ENCODE measurements around the gene CMYA5. TPM values are rescaled to one million over a fixed set of nuclear protein-coding genes. Genes with fewer than 3 reads are reported as not detected.

CMYA5 gene
- total and polyA plus RNA-seq, 2 donors (not counting 3 experiments of a cell fraction or from before 2014, with no cell fraction given): 0.04 to 0.20 TPM

DNA sequence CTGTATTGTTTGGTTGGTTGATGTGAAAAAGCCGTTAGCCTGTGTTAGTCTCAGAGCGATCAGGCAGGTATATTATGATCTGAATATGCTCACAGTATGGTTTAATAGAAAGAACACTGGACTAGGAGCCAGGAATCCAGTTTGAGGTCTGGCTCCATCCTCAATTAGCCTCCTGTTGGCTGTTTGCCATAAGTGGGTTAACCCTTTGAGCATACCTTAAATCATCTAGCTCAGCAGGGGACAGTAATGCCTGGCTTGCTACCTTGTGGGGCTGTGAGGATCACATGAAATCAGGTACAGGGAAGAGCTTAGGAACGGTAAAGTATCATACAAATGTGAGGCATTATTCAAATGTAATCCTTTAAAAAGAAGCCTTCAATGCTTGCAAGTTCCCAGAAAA, 104.7 kb downstream of the CMYA5 start:
- Histone ChIP-seq H3K4me3 (replicated peaks in 1 of 3; ENCODE audit: insufficient read depth in 1 of 3, low read depth in 1 of 3, low read length in 3 of 3) (no peak overlapping the region), H3K36me3 (ENCODE audit: control insufficient read depth in 2 of 2, extremely low read depth in 1 of 2, insufficient read depth in 2 of 2, low read length in 2 of 2) (no peaks in the 10 kb centered on the region), H4K20me1 (replicated peaks; ENCODE audit: control insufficient read depth, extremely low read depth, insufficient read depth, low read length) (no peaks in the 10 kb centered on the region), H3K4me1 (ENCODE audit: control insufficient read depth, extremely low read depth, insufficient read depth, low read length) (no peaks in the 10 kb centered on the region), H2AFZ (ENCODE audit: low read depth, low read length) (no peak overlapping the region), H3K27ac (ENCODE audit: insufficient read depth, low read depth, low read length) (no peak overlapping the region), H3K9ac (replicated peaks; ENCODE audit: extremely low read depth, insufficient read depth, low read length) (no peak overlapping the region), H3K9me3 (replicated peaks; ENCODE audit: control insufficient read depth, insufficient read depth, low read length) (no peaks in the 10 kb centered on the region), H3K27me3 (ENCODE audit: control insufficient read depth in 2 of 2, insufficient read depth in 2 of 2, low read length in 2 of 2) (no peaks in the 10 kb centered on the region), H3K9me1 (replicated peaks; ENCODE audit: control insufficient read depth, extremely low read depth, insufficient read depth, low read length) (no peaks in the 10 kb centered on the region), H3K4me2 (ENCODE audit: insufficient read depth, low read length) (no peak overlapping the region), H3K79me2 (ENCODE audit: control insufficient read depth, insufficient read depth, low read length) (no peaks in the 10 kb centered on the region)
- ChIA-PET POLR2A (no interaction called here), CTCF (no interaction called here)
- FAIRE-seq (no peak), DNase-seq (ENCODE audit: low read depth, low spot score) (no peak)
- TF ChIP-seq GATA2 (IDR thresholded peaks at IDR 0.05; ENCODE audit: insufficient read depth, insufficient read length, low read depth, low read length) (no peak), POLR2AphosphoS5 (IDR thresholded peaks at IDR 0.05; ENCODE audit: insufficient read depth, low read depth, low read length) (no peak), FOS (IDR thresholded peaks at IDR 0.05; ENCODE audit: borderline replicate concordance, insufficient read depth, low read length) (no peak), MYC (IDR thresholded peaks at IDR 0.05; ENCODE audit: low read depth, low read length) (no peak), EZH2 (IDR thresholded peaks at IDR 0.05; ENCODE audit: borderline replicate concordance, low read depth, low read length, severe bottlenecking) (no peak), JUN (IDR thresholded peaks at IDR 0.05; ENCODE audit: borderline replicate concordance, insufficient read depth, insufficient read length, low read depth) (no peak), MAX (IDR thresholded peaks at IDR 0.05; ENCODE audit: insufficient read depth, insufficient read length) (no peak), POLR2A (IDR thresholded peaks at IDR 0.05; ENCODE audit: low read depth, low read length) (no peak)
- TF ChIP-seq, protein P1, sequence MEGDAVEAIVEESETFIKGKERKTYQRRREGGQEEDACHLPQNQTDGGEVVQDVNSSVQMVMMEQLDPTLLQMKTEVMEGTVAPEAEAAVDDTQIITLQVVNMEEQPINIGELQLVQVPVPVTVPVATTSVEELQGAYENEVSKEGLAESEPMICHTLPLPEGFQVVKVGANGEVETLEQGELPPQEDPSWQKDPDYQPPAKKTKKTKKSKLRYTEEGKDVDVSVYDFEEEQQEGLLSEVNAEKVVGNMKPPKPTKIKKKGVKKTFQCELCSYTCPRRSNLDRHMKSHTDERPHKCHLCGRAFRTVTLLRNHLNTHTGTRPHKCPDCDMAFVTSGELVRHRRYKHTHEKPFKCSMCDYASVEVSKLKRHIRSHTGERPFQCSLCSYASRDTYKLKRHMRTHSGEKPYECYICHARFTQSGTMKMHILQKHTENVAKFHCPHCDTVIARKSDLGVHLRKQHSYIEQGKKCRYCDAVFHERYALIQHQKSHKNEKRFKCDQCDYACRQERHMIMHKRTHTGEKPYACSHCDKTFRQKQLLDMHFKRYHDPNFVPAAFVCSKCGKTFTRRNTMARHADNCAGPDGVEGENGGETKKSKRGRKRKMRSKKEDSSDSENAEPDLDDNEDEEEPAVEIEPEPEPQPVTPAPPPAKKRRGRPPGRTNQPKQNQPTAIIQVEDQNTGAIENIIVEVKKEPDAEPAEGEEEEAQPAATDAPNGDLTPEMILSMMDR (IDR thresholded peaks at IDR 0.05; ENCODE audit: extremely low read depth in 1 of 2, insufficient read depth in 1 of 2, low read depth in 1 of 2, low read length in 2 of 2): no peak
- BruUV-seq (replicated peaks): no TSS peak
- intact Hi-C loops (cut with micrococcal nuclease) (no loop called here), dilution Hi-C loops (cut with MboI; ENCODE audit: extremely low pct_ligation_motif_present, low sequenced_read_pairs) (no loop called here)

Data from endothelial cell of umbilical vein (primary cell).